HG03045 (cell line): Measurements from ENCODE around the gene EOGT.
A peak's percentile ranks its signal among the peaks of the same experiment; 100 is the strongest.

Source experiments
- ATAC-seq: cut with Tn5 transposase; IDR thresholded peaks from one replicate; pipeline ENCODE4 v1.9.1; 2021; ENCODE audit warnings: mild to moderate bottlenecking, moderate library complexity; ENCODE audit not compliant: unreplicated experiment

The EOGT gene

GRCh38 chr3:69013253-69014021 lies at the start of gene EOGT:
Gene EOGT (minus strand): TSS chr3:69013684. CDS start chr3:69009846, 3,838 bp downstream.
- peak; percentile 84 for ATAC-seq

DNA sequence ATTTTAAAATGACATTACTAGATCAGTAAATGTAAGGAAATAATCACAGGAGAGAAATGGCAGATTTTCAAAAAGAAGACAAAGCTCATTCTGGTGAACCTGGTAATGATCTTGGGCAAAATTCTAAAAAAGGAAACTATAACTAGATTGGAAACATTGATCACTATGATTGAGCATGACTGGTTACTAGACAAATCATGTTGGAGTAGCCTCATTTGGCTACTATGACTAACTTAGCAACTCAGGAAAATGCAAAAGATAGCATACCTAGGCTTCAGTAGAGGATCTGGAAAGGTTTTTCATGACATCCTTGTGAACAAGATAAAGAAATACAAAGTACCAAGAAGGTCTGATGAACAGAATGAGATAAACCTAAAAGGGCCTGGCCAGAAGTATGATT lies 46.2 kb upstream of the EOGT start:
- no peak for ATAC-seq

- ATAC-seq = no peak
Measured at GRCh38 chr3:69058947-69059224, 45.4 kb upstream of the EOGT start.

DNA sequence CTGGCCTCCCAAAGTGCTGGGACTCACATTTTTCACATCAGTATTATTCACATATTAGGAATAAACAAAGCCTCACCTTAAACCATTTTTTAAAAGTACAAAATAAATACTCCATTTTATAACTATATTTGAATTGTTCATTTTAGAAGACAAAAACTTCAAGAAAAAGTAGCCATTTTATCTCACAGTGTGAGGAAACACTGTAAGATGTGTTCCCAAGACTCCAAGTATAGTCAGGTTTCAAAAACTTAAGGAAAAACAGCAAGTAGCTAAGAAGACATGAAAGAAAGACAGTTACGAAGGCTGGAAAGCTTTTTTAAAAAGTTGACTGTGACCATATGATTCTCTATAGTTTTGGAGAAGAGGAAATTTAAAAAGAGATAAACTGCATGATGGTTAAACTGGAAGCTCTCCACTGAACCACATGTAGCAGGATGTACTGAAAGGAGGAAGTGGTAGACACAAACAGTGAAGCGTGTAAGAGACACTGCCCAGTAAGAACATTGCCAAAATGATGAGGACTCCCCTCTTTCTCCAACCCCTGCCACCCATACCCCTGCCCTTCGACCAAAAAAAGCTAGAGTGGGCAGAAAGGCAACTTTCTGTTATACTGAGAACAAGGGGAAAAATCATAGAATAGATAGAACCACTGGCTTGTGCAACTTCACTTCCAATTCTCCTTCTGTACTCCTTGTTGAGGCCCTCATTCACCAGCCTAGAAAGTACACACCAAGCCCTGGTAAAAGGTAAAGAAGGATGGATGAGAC lies 44.9 kb upstream of the EOGT start:
- ATAC-seq = peak; percentile 70

DNA sequence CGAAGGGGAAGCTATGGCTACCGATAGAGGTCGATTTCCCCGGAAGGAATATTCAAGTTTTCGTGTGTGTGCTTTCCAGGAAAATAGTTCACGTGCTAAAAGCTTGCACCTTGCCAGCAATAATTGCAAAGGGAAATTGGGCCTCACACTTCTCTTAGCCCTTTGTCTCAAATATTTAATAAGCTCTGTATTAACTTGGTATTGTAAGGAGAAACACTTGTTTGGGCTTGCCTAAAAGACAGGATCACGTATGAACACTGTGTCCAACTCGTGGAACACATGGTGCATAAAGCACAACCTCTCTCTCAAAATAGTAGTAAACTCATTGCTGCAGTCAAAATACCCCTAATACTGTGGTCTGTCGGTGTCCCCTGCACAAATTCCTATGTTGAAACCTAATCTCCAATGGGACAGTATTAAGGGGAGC lies 39.0 kb upstream of the EOGT start:
- ATAC-seq = no peak

DNA sequence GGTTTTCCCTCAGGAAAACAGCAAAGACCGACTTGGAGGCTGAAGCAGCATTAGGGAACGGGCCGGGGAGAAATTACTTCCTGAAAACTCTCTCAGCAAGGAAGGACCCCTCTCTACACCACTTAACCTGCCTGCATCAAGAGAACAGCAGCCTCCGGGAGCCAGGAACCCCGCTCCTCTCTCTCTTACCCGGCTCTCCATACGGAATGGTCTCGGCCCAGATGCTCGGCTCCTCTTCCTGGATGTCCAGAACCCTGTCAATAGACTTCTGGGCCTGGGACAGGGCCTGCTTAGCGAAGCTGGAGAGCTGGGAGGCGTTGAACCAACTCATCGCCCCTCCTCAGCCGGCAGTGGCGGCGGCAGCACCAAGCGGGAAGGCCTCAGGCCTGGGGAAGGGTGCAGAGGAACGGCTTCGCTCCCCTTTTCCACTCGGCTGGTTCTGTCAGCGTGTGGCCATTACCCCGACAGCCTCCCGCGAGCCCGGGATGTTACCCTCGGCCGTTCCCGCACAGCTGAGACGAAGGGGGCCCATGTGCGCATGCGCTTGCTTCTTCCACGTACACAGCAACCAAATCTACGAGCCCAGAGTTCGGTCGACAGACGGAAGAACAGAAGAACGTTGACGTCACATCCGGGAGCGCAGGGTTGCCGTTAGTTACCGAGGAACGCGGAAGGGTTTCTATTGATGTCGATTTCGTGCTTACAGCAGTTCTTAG lies 38.4 kb upstream of the EOGT start, which contains the start of gene TMF1:
Gene TMF1, minus strand, starts transcription at position 578 of the 716 bp plus-strand sequence. Its CDS starts 247 bp downstream, at position 331.
- ATAC-seq = peak; percentile 96

DNA sequence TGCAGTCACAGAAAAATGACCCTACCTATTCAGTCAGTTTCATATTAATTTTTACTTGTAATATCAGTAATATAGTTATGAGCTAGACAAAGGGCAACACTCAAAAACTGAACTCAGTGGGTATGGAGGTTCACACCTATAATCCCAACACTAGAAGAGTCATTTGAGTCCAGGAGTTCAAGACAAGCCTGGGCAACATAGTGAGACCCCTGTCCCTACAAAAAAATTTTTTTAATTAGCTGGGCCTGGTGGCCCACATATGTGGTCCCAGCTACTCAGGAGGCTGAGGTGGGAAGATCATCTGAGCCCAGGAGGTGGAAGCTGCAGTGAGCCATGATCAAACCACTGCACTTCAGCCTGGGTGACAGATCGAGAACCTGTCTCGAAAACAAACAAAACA lies 35.5 kb upstream of the EOGT start:
- no peak for ATAC-seq

DNA sequence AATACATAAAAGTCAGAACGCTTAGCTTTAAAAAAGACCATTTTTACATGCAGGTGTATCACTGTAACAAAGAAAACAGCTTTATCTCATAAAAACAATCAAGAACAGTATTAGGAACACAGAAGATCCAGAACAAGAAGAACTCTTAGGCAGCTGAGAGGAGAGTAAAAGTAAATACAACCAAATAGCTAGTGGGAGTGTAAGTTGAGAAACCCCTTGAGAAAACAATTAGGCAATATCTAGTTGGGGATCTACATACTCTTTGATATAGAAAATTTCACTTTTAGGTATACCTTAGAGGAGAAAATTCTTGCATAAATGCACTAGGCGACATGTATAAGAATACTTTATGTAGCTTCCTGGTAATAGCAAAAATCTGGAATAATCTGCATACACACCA lies 31.1 kb upstream of the EOGT start:
- no peak for ATAC-seq

- no peak for ATAC-seq
Measured at GRCh38 chr3:69033470-69033869, 20.0 kb upstream of the EOGT start.

GRCh38 chr3:69032737-69033136 lies 19.3 kb upstream of the EOGT start:
- no peak for ATAC-seq

GRCh38 chr3:69032142-69032541 lies 18.7 kb upstream of the EOGT start:
- no peak for ATAC-seq

- ATAC-seq = no peak
Measured at GRCh38 chr3:69031635-69032034, 18.2 kb upstream of the EOGT start.

GRCh38 chr3:69020857-69021256 lies 7.4 kb upstream of the EOGT start:
- ATAC-seq = no peak

GRCh38 chr3:69020424-69020823 lies 6.9 kb upstream of the EOGT start:
- ATAC-seq = no peak

DNA sequence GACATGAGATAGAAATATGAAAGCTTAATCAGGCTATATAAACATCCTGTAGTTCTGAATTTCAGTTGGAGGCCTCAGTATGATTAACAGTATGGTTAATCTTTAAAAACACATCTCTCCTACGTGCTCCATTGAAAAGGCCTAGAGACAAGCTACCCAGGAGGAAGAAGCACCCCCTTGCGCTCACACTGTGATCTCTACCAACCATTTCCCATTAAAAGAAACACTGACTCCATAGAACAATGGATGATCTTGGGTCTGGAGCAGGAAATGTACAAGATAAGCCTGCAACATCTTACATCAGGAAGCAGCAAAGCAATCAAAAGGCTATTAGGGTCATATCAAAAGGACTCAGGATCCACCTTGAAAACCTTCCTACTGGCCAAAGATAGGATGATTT lies 3.4 kb upstream of the EOGT start:
- no peak for ATAC-seq

GRCh38 chr3:69016102-69016501 lies 2.6 kb upstream of the EOGT start:
- ATAC-seq = no peak

DNA sequence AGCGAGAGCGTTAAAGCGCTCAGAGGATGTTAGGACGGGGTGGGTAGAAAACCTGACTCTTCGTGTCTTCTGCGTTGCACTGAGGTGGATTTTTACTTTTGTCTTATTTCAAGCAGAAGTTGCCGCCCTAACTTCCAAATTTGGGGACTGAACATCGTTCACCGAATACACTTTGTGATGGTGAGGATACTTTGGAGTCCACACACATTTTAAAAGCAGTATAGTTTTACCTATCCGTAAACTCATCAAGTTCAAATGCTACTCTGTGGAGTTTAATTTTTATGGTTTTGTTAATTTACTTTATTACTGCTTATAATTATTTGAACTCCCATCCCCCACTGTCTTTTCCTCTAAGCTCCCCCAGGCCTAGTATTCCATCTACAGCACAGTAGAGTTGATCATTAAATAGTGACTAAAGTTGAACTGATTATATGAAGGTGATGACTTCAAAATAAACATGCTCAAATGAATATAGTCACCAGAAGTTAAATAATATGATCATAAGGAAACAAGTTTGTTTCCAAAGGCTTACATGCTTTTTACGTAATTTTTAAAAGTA lies 617 bp upstream of the EOGT start:
- no peak for ATAC-seq

DNA sequence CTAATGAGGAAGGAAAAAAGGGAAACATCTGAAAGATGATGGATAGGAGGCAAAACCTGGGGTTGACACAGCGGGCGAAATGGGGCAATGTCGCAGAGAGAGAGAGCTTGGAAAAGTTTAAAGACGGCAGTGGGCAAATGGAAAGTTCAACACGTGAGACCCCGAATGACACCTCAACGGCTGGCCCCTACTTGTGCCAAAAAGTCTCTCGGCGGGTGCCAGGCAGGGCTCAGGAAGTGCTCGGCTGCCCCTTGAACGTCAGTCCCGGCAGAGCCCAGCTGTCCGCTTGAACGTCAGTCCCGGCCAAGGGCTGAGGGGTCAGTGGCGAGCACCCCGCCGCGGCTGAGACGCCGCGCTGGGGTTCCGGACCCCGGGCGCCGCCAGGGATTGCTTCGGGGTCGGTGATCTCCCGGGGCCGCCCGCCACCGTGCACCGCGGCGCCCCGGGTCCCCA lies 658 bp downstream of the EOGT start:
- ATAC-seq = peak; percentile 44

DNA sequence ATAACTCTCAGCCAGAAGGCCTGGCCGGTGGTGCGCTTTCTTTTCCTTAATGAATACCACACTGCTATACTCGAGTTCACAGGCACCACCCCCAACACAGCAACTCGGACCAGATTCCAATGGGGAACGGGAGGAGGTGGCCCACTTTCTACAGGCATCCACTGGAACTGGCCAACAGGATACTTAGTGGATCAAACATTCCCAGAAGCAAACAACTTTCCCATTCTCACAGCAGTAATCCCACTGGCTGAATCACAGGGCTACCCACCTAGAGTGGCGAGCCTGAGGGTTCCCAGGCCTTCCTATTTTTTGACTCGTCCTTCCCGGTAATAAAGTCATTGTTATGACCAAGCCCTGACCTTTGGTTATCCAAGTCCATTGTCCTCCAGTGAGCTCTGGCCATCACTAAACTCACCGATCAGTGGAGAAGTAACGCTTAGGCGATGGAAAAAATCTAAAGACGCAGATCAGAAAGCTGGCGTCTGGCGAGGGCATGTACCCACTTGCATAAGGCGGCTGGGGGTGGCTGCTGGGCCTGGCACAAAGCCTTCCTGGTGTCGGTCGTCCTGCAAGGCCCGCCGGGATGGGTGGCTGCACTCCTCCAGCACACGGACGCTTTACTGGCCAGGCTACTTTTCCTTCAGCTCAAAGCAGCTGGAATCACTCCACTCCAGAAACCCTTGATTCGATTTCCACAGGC lies 1.2 kb downstream of the EOGT start:
- ATAC-seq = no peak

DNA sequence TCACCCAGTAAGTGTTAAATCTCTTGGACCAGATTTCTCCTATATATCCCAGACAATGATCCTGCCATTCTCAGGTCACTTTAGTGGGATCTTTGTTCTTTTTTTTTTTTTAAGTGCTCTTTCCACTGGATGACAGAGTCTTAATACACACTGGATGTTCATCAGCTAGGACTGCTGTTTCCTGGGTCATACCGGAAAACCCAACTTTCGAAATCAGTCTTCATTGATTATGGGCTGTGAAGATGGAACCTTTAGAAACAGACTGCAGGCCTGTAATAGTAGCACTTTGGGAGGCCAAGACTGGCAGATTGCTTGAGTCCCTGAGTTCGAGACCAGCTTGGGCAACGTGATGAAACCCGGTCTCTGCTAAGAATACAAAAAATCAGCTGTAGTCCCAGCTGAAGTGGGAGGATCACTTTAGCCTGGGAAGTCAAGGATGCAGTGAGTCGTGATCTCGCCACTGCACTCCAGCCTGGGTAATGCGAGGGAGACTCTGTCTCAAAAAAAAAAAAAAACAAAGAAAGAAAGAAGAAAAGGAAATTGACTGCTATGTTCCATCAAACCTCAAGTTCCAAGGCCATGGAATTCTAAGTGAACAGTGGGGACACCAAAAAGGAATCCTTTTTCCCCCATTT lies 2.3 kb downstream of the EOGT start:
- no peak for ATAC-seq
